ENCODE results near the gene PI4K2A. TPM values are rescaled to one million over a fixed set of nuclear protein-coding genes. Genes with fewer than 3 reads are reported as not detected.

PI4K2A gene
- total and polyA plus RNA-seq, 2 experiments from 2014 or later, result 16.6 to 28.7 TPM

- Histone ChIP-seq H3K4me2 (ENCODE audit: unreplicated experiment) (peak overlapping the region; percentile 93), H3F3A (ENCODE audit: insufficient read depth) (peaks cover 9% of the 10 kb centered on the region), H3K27me3 (replicated peaks; ENCODE audit: insufficient read depth) (no peaks in the 10 kb centered on the region), H3K9me3 (ENCODE audit: low read depth) (no peaks in the 10 kb centered on the region), H3K36me3 (ENCODE audit: low read depth) (peaks cover 14% of the 10 kb centered on the region; the same call in 1 of the 2 replicates), H3K9me2 (ENCODE audit: insufficient read depth) (no peaks in the 10 kb centered on the region), H4K20me1 (ENCODE audit: insufficient read depth) (no peaks in the 10 kb centered on the region), H3K9ac (peak overlapping the region; percentile 97), H3K27ac (peak overlapping the region; percentile 95), H3K79me2 (ENCODE audit: insufficient read depth) (peaks cover 42% of the 10 kb centered on the region), H3K4me1 (ENCODE audit: insufficient read depth) (peaks cover 36% of the 10 kb centered on the region), H3K4me3 (peak overlapping the region; percentile 73), H2AFZ (peak overlapping the region; percentile 38; the same call in 1 of the 2 replicates)
- in situ Hi-C loops (cut with MboI), result no loop called here
- DNase-seq, result peak; percentile 94
- TF ChIP-seq EZH2phosphoT487 (IDR thresholded peaks at IDR 0.05; ENCODE audit: insufficient read depth, low read depth) (no peak), EZH2 (IDR thresholded peaks at IDR 0.05; ENCODE audit: insufficient read depth, poor library complexity, severe bottlenecking) (no peak)
- 0 to 1% methylated on average over 72 to 74 of the region's 74 CpGs for WGBS, 2 experiments (ENCODE audit: low coverage in 1 of 2, low lambda C conversion rate in 2 of 2, missing lambda C conversion rate in 2 of 2)
Observed at GRCh38 chr10:97714401-97715258, 74.2 kb downstream of the PI4K2A start.

GRCh38 chr10:97715259-97715874 lies 74.9 kb downstream of the PI4K2A start:
- H3K9me2 ChIP-seq (ENCODE audit: insufficient read depth), result no peaks in the 10 kb centered on the region
- in situ Hi-C loops (cut with MboI), result no loop called here
- H3K27ac ChIP-seq, result peak overlapping the region; percentile 95
- H3K79me2 ChIP-seq (ENCODE audit: insufficient read depth), result peaks cover 42% of the 10 kb centered on the region
- peaks cover 10% of the 10 kb centered on the region for H3F3A ChIP-seq (ENCODE audit: insufficient read depth)
- peaks cover 14% of the 10 kb centered on the region for H3K36me3 ChIP-seq (ENCODE audit: low read depth)
- H4K20me1 ChIP-seq (ENCODE audit: insufficient read depth), result no peaks in the 10 kb centered on the region
- H3K9me3 ChIP-seq (ENCODE audit: low read depth), result no peaks in the 10 kb centered on the region
- DNase-seq, result peak; percentile 56
- H3K9ac ChIP-seq, result peak overlapping the region; percentile 97
- WGBS, 2 experiments (ENCODE audit: low coverage in 1 of 2, low lambda C conversion rate in 2 of 2, missing lambda C conversion rate in 2 of 2), result 7 to 9% methylated on average over 8 of the region's 8 CpGs
- no peak for TF ChIP-seq EZH2 (IDR thresholded peaks at IDR 0.05; ENCODE audit: insufficient read depth, poor library complexity, severe bottlenecking)
- TF ChIP-seq EZH2phosphoT487 (IDR thresholded peaks at IDR 0.05; ENCODE audit: insufficient read depth, low read depth), result no peak
- peak overlapping the region; percentile 93 for H3K4me2 ChIP-seq (ENCODE audit: unreplicated experiment)
- H2AFZ ChIP-seq, result no peak overlapping the region
- peaks cover 33% of the 10 kb centered on the region for H3K4me1 ChIP-seq (ENCODE audit: insufficient read depth)
- no peaks in the 10 kb centered on the region for H3K27me3 ChIP-seq (replicated peaks; ENCODE audit: insufficient read depth)
- H3K4me3 ChIP-seq, result peak overlapping the region; percentile 73

- Histone ChIP-seq H3K9me3 (ENCODE audit: low read depth) (no peaks in the 10 kb centered on the region), H3F3A (ENCODE audit: insufficient read depth) (peaks cover 19% of the 10 kb centered on the region), H3K9me2 (ENCODE audit: insufficient read depth) (no peaks in the 10 kb centered on the region), H3K79me2 (ENCODE audit: insufficient read depth) (peaks cover 42% of the 10 kb centered on the region), H2AFZ (no peak overlapping the region), H3K27me3 (replicated peaks; ENCODE audit: insufficient read depth) (no peaks in the 10 kb centered on the region), H4K20me1 (ENCODE audit: insufficient read depth) (no peaks in the 10 kb centered on the region), H3K36me3 (ENCODE audit: low read depth) (peaks cover 14% of the 10 kb centered on the region), H3K4me1 (ENCODE audit: insufficient read depth) (peaks cover 33% of the 10 kb centered on the region), H3K9ac (no peak overlapping the region), H3K4me2 (ENCODE audit: unreplicated experiment) (no peak overlapping the region), H3K27ac (no peak overlapping the region), H3K4me3 (no peak overlapping the region)
- in situ Hi-C loops (cut with MboI), result no loop called here
- WGBS, 2 experiments (ENCODE audit: low coverage in 1 of 2, low lambda C conversion rate in 2 of 2, missing lambda C conversion rate in 2 of 2), result 79 to 83% methylated on average over 7 of the region's 7 CpGs
- no peak for DNase-seq
- TF ChIP-seq EZH2phosphoT487 (IDR thresholded peaks at IDR 0.05; ENCODE audit: insufficient read depth, low read depth), result no peak
- no peak for TF ChIP-seq EZH2 (IDR thresholded peaks at IDR 0.05; ENCODE audit: insufficient read depth, poor library complexity, severe bottlenecking)
Observed at GRCh38 chr10:97717627-97718026, 77.2 kb downstream of the PI4K2A start.

- no peak for DNase-seq
- no peaks in the 10 kb centered on the region for H4K20me1 ChIP-seq (ENCODE audit: insufficient read depth)
- in situ Hi-C loops (cut with MboI), result no loop called here
- peak overlapping the region; percentile 5 for H3K4me2 ChIP-seq (ENCODE audit: unreplicated experiment)
- no peak overlapping the region for H3K27ac ChIP-seq
- H3K4me3 ChIP-seq, result no peak overlapping the region
- TF ChIP-seq EZH2phosphoT487 (IDR thresholded peaks at IDR 0.05; ENCODE audit: insufficient read depth, low read depth) (no peak), EZH2 (IDR thresholded peaks at IDR 0.05; ENCODE audit: insufficient read depth, poor library complexity, severe bottlenecking) (no peak)
- H3K9me3 ChIP-seq (ENCODE audit: low read depth), result no peaks in the 10 kb centered on the region
- peaks cover 14% of the 10 kb centered on the region for H3K36me3 ChIP-seq (ENCODE audit: low read depth)
- no peak overlapping the region for H2AFZ ChIP-seq
- 30 to 42% methylated on average over 6 of the region's 6 CpGs for WGBS, 2 experiments (ENCODE audit: low coverage in 1 of 2, low lambda C conversion rate in 2 of 2, missing lambda C conversion rate in 2 of 2)
- H3K4me1 ChIP-seq (ENCODE audit: insufficient read depth), result peaks cover 33% of the 10 kb centered on the region
- peak overlapping the region; percentile 28; the same call in 1 of the 2 replicates for H3K9ac ChIP-seq
- H3F3A ChIP-seq (ENCODE audit: insufficient read depth), result peaks cover 19% of the 10 kb centered on the region
- peaks cover 42% of the 10 kb centered on the region for H3K79me2 ChIP-seq (ENCODE audit: insufficient read depth)
- no peaks in the 10 kb centered on the region for H3K9me2 ChIP-seq (ENCODE audit: insufficient read depth)
- no peaks in the 10 kb centered on the region for H3K27me3 ChIP-seq (replicated peaks; ENCODE audit: insufficient read depth)
Observed at GRCh38 chr10:97718178-97718577, 77.7 kb downstream of the PI4K2A start.
